BJ (cell line): ENCODE data around the gene HMGCS2. TPM values are rescaled to one million over a fixed set of nuclear protein-coding genes. Genes with fewer than 3 reads are reported as not detected.

Experiments
- CTCF ChIA-PET: fragments of 350-600 bp; formaldehyde crosslinking; extraction: SDS; loops from one replicate; lab custom pipeline; 2021; ENCODE audit warnings: antibody characterized with exemption, inconsistent platforms; lab: Yijun Ruan, JAX
- POLR2A ChIA-PET: fragments of 300-600 bp; sonication (Branson Sonifier 250); formaldehyde crosslinking; extraction: SDS; loops from one replicate; lab custom pipeline; 2021; ENCODE audit warnings: antibody characterized with exemption; lab: Charles Lee
- DNase-seq: peaks from one replicate; pipeline ENCODE4 v3.0.0-alpha.2; 2011; ENCODE audit warnings: low read depth
- H3K27me3 ChIP-seq: 2 replicates; pipeline ENCODE4 v1.6.0; 2011; ENCODE audit warnings: low read length; ENCODE audit not compliant: control insufficient read depth, insufficient read depth
- H3K36me3 ChIP-seq: 2 replicates; pipeline ENCODE4 v1.5.1; 2011; ENCODE audit warnings: low read length; ENCODE audit not compliant: control insufficient read depth, insufficient read depth
- H3K4me3 ChIP-seq: 2 replicates; pipeline ENCODE4 v1.5.1; 2011; ENCODE audit warnings: low read depth, mild to moderate bottlenecking, control low read depth, low read length
- CTCF ChIP-seq: IDR thresholded peaks from 2 replicates; pipeline ENCODE4 v1.5.1; 2011; ENCODE audit warnings: low read depth, mild to moderate bottlenecking, control low read depth, inconsistent platforms, low read length, moderate library complexity; ENCODE audit not compliant: insufficient read depth
- polyA plus RNA-seq: library from polyadenylated mRNA; depleted of rRNA; stranded (reverse); fragments of >200 nt; gene quantifications from 2 replicates; pipeline ENCODE4 v1.2.3, GENCODE V29; 2011

The HMGCS2 gene
- polyA plus RNA-seq, 1 experiment = not detected

- no peaks in the 10 kb centered on the region for H3K36me3 ChIP-seq
- CTCF ChIA-PET = interaction anchor here (0.9 to 1.7 kb wide), 4 partner anchors 10 to 103 kb away, joined by 3 to 9 read pairs (median 4); no protein-coding TSS in a partner anchor
- DNase-seq = no peak
- TF ChIP-seq CTCF = no peak
- H3K27me3 ChIP-seq = peaks cover 6% of the 10 kb centered on the region; the same call in 1 of the 2 replicates
- H3K4me3 ChIP-seq = no peak overlapping the region
- POLR2A ChIA-PET = no interaction called here
Measured at GRCh38 chr1:119783354-119784185, 14.9 kb upstream of the HMGCS2 start.

- peaks cover 6% of the 10 kb centered on the region; the same call in 1 of the 2 replicates for H3K27me3 ChIP-seq
- CTCF ChIA-PET = interaction anchor here (1.0 to 1.7 kb wide), 3 partner anchors 9 to 39 kb away, joined by 3 to 9 read pairs (median 3); no protein-coding TSS in a partner anchor
- DNase-seq = no peak
Measured at GRCh38 chr1:119782631-119783325, 14.1 kb upstream of the HMGCS2 start.

GRCh38 chr1:119781434-119782210 lies 12.9 kb upstream of the HMGCS2 start:
- Histone ChIP-seq H3K36me3 (no peaks in the 10 kb centered on the region), H3K27me3 (peaks cover 6% of the 10 kb centered on the region; the same call in 1 of the 2 replicates), H3K4me3 (no peak overlapping the region)
- CTCF ChIA-PET = interaction anchor here (0.7 to 1.0 kb wide), 2 partner anchors 38 kb away, joined by 3 read pairs; no protein-coding TSS in a partner anchor
- POLR2A ChIA-PET = no interaction called here
- DNase-seq = no peak
- no peak for TF ChIP-seq CTCF

More at GRCh38 chr1:119782631-119783325, 14.1 kb upstream of the HMGCS2 start:
- POLR2A ChIA-PET = no interaction called here
- no peak for TF ChIP-seq CTCF
- Histone ChIP-seq H3K4me3 (no peak overlapping the region), H3K36me3 (no peaks in the 10 kb centered on the region)

GRCh38 chr1:119779869-119780356 lies 11.2 kb upstream of the HMGCS2 start:
- ChIA-PET CTCF (interaction anchor here (0.8 to 3.4 kb wide), 5 partner anchors 15 to 79 kb away, joined by 3 to 9 read pairs (median 4); no protein-coding TSS in a partner anchor), POLR2A (no interaction called here)
- Histone ChIP-seq H3K4me3 (peak overlapping the region; percentile 8), H3K36me3 (no peaks in the 10 kb centered on the region), H3K27me3 (peaks cover 3% of the 10 kb centered on the region; the same call in 1 of the 2 replicates)
- no peak for DNase-seq
- TF ChIP-seq CTCF = no peak
